HG03175 (cell line): ENCODE results near the gene ADAMTS6.
"Not testable (repeated sequence)": the region's sequence is repeated elsewhere in the genome, so short reads cannot be mapped to it uniquely, and the experiment has no call there.

Experiments used
- ATAC-seq: cut with Tn5 transposase; IDR thresholded peaks from one replicate; pipeline ENCODE4 v1.9.1; 2021; ENCODE audit warnings: mild to moderate bottlenecking, moderate library complexity; ENCODE audit not compliant: unreplicated experiment

The ADAMTS6 gene, protein sequence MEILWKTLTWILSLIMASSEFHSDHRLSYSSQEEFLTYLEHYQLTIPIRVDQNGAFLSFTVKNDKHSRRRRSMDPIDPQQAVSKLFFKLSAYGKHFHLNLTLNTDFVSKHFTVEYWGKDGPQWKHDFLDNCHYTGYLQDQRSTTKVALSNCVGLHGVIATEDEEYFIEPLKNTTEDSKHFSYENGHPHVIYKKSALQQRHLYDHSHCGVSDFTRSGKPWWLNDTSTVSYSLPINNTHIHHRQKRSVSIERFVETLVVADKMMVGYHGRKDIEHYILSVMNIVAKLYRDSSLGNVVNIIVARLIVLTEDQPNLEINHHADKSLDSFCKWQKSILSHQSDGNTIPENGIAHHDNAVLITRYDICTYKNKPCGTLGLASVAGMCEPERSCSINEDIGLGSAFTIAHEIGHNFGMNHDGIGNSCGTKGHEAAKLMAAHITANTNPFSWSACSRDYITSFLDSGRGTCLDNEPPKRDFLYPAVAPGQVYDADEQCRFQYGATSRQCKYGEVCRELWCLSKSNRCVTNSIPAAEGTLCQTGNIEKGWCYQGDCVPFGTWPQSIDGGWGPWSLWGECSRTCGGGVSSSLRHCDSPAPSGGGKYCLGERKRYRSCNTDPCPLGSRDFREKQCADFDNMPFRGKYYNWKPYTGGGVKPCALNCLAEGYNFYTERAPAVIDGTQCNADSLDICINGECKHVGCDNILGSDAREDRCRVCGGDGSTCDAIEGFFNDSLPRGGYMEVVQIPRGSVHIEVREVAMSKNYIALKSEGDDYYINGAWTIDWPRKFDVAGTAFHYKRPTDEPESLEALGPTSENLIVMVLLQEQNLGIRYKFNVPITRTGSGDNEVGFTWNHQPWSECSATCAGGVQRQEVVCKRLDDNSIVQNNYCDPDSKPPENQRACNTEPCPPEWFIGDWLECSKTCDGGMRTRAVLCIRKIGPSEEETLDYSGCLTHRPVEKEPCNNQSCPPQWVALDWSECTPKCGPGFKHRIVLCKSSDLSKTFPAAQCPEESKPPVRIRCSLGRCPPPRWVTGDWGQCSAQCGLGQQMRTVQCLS (N-terminal part only)

GRCh38 chr5:65481635-65482295 lies at the start of gene ADAMTS6:
TSS of gene ADAMTS6 (minus strand) at chr5:65481920. CDS start at chr5:65473673, 8,247 bp downstream.
- peak; percentile 74 for ATAC-seq

DNA sequence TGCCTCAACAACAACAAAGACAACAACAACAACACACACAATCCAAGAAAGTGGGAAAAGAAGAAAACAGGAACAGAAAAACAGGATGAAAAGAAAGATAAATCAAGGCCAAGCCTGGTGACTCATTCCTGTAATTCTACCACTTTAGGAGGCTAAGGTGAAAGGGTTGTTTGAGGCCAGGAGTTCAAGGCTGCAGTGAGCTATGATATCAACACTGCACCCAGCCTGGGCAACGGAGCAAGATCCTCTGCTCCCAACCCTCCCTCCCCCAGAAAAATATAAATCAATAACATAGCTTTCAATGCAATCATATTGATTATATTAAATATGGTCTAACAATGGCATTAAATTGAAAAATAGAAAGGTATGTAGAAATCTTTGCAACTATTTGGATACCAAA lies 49.2 kb upstream of the ADAMTS6 start:
- no peak for ATAC-seq

DNA sequence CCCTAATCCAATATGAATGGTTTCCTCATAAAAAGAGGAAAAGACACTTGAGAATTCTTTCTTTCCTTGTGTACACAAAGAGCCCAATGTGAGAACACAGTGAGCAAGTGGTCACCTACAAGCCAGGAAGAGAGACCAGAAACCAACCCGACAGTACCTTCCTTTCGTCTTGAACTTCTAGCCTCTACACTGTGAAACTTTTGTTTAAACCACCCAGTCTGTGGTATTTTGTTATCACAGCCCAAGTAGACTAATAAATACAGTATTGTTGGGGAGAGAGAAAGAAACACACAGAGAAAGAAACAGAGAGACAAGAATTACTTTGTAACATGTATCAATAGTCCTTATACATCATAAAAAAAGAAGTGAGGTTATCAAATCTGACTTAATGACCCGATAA lies 44.0 kb upstream of the ADAMTS6 start:
- no peak for ATAC-seq

- ATAC-seq: no peak
Measured at GRCh38 chr5:65512170-65512937, 30.6 kb upstream of the ADAMTS6 start.

DNA sequence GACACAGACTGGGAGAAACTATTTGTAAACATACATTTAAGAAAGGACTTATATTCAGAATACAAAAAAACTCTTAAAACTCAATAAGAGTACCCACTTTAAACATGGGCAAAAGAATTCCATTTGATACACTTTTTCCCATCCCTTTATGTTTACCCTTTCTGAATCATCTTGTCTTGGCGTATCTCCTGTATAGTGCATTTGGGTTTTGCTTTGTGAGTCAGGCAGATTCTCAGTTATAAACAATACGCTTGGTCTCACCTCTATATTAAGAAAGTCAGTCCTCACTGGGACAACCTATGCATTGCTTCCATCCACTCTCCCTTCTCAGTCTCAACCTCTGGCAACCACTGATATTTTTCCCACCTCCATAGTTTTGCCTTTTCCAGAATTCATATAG lies 27.3 kb upstream of the ADAMTS6 start:
- no peak for ATAC-seq

GRCh38 chr5:65506961-65507360 lies 25.2 kb upstream of the ADAMTS6 start:
- ATAC-seq: no peak

DNA sequence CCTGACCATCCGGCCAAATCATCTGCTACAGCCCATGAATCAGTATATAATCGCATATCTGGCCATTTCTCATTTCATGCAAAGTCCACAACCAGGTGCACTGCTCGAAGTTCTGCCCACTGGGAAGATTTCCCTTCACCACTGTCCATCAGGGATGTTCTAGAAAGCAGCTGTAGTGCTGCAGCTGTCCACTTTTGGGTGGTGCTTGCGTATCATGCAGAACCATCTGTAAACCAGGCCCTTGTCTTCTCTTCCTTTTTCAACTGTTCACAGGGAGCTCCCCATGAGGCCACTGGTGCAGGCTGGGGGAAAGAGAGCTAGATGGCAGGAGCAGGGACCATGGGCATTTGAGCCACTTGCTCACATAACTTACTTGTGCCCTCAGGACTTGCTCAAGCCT lies 7.4 kb upstream of the ADAMTS6 start:
- ATAC-seq: no peak

- ATAC-seq: not testable (repeated sequence)
Measured at GRCh38 chr5:65488038-65488687, 6.4 kb upstream of the ADAMTS6 start.

DNA sequence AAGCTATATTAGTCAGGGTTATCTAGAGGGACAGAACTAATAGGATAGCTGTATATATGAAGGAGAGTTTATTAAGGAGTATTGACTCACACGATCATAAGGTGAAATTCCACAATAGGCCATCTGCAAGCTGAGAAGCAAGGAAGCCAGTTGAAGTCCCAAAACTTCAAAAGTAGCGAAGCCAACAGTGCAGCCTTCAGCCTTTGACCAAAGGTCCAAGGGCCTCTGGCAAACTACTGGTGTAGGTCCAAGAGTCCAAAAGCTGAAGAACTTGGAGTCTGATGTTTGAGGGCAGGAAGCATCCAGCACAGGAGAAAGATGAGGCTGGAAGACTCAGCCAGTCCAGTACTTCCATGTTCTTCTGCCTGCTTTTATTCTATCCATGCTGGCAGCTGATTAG lies 5.1 kb upstream of the ADAMTS6 start:
- ATAC-seq: not testable (repeated sequence)

- ATAC-seq: no peak
Measured at GRCh38 chr5:65485405-65485804, 3.7 kb upstream of the ADAMTS6 start.

DNA sequence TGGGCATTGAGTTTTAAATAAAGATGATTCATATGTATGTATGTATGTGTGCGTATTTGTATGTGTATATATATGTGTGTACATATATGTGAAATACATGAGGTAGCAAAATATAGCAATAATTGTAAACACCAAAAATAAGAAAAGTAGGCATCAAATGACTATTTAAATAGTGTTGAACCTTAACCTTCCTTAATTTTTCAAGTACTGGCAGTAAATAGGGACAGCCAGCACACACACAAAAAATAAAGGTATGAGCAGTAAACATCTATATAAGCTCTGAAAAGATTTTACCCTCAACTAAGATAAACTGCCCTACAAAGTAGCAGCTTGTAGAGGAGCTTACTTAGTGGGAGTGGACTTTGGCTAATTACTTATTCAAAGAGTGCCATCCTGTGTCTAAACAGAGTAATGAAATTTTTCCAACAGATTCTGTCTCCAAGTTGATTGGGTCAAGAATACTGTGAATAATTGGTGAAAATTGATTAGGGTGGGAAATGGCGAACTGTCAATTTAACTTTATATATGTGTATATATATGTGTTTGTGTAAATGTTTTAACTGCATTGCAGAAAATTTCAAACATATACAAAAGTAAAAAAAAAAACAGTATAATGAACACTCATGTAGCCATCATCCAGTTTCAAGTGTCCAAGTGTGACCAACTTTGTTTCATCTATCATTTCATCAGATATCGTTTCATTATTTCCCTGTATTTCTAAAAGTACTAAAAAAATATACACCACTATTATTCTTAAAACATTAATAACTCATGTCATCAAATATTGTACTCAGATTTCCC lies 2.0 kb upstream of the ADAMTS6 start:
- ATAC-seq: peak; percentile 53

DNA sequence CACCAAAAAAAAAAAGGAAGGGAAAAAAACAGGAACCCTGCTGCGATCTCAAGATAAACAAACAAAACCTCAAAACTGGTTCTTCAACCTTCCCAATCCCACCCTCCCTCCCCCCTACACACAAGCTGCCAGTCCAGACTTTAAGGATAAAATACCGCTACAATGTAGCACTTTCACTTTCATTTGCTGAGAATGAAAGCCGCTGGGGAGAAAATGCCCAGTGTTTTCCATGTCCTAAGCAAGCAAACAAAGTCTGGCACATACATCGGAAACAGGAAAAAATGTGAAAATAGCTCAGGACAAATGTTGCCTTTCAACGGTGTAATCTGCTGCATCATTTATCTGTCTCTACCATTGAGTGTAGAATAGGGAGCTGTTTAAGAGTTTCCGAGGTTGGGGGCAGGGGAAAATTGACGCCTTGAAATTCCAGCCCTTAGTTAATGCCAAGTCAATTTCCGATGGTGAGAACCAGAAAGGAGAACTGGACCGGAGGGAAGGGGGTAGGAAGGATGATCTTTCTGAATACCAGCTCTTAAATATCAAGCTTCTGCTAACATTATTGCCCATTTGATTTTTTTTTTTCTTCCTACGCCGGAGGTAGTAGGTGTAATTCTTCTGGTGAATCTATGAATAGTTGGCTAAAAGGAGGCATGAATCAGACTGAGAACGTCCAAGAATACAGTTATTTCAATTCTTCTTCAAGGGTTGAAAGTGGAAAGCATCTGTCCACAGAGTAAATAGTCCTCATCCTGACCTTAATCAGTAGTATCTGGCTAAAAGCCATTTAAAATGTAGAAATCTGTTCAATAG lies 1.2 kb upstream of the ADAMTS6 start:
- no peak for ATAC-seq

DNA sequence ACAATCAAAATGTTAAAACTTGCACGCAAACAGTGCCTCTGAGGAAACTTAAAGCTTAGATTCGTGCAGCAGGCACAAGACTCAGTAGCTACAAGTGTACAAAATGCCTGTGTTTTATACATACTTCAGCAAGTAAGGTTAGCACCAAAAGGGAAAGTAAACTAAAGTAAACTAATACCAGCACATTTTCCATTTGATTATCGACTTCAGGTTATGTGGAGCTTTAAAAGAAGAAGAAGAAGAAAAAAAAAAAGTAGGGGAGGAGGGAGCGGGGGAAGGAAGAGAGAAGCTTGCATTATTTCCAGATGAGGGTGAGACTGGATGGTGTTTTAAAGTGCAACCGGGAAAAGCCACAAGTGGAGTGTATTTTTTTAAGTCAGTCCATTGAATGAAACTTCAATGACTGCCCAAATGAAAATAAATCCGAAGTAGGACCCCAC lies 596 bp upstream of the ADAMTS6 start:
- ATAC-seq: no peak

- ATAC-seq: peak; percentile 12
Measured at GRCh38 chr5:65481171-65481581, 544 bp downstream of the ADAMTS6 start.

- no peak for ATAC-seq
Measured at GRCh38 chr5:65480306-65480865, 1.3 kb downstream of the ADAMTS6 start.

- ATAC-seq: no peak
Measured at GRCh38 chr5:65479527-65479926, 2.2 kb downstream of the ADAMTS6 start.

DNA sequence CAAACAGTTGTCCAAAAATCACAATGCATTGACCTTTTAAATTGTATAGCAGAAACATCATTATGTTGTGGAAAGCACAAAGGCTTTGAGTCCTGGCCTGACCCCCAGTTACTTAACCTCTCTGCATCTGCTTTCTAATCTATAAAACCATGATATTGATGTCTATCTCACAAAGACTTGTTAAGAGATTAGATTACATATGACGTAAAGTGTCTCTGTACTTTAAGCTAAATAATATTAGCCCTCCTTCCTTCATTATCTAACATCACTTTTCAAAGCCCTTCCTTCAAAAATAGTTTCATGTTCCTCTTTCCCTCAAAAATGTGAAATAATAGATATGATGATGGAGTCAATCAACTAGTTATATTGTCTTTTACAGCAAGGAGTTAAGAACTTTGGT lies 3.4 kb downstream of the ADAMTS6 start:
- ATAC-seq: no peak

GRCh38 chr5:65475895-65476294 lies 5.8 kb downstream of the ADAMTS6 start:
- no peak for ATAC-seq
